ENCODE results near the gene CLEC2D.

DNA sequence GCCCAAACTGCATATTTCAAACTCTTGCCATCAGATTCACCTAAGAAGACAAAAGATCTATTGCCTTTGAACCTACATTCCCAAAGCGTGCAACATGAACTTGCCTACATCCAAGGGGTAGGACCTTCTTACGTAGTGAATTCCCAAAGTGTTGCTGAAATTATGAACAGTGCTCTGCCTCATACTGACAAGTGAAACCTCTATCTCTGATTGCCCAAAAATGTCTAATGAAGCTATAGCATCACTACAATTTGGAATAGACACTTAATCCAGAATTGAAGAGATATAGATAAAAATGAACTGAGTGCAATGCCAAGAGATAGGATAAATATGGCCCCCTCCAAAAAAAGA, 31.1 kb downstream of the CLEC2D start:
- TF ChIP-seq, protein P1, sequence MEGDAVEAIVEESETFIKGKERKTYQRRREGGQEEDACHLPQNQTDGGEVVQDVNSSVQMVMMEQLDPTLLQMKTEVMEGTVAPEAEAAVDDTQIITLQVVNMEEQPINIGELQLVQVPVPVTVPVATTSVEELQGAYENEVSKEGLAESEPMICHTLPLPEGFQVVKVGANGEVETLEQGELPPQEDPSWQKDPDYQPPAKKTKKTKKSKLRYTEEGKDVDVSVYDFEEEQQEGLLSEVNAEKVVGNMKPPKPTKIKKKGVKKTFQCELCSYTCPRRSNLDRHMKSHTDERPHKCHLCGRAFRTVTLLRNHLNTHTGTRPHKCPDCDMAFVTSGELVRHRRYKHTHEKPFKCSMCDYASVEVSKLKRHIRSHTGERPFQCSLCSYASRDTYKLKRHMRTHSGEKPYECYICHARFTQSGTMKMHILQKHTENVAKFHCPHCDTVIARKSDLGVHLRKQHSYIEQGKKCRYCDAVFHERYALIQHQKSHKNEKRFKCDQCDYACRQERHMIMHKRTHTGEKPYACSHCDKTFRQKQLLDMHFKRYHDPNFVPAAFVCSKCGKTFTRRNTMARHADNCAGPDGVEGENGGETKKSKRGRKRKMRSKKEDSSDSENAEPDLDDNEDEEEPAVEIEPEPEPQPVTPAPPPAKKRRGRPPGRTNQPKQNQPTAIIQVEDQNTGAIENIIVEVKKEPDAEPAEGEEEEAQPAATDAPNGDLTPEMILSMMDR (IDR thresholded peaks at IDR 0.05), result no peak
- TF ChIP-seq POLR2A (IDR thresholded peaks at IDR 0.05) (no peak), EP300 (IDR thresholded peaks at IDR 0.05) (no peak)

All from ovary (tissue), 3 donors.